WTC11 (cell line): ENCODE data around the gene SORCS2. TPM values are rescaled to one million over a fixed set of nuclear protein-coding genes. Genes with fewer than 3 reads are reported as not detected.

ENCODE experiments used
- ATAC-seq: fragments of 200-7000 bp; cut with Tn5 transposase; 2 replicates; pipeline ENCODE4 v1.10.0; 2021; ENCODE audit warnings: mild to moderate bottlenecking, moderate library complexity
- CTCF ChIA-PET: fragments of 300-600 bp; sonication (Branson Sonifier 250); formaldehyde crosslinking; loops from one replicate; lab custom pipeline; 2021; ENCODE audit warnings: antibody characterized with exemption; lab: Charles Lee
- POLR2A ChIA-PET: fragments of 350-600 bp; sonication (Branson Sonifier 250); formaldehyde crosslinking; loops from one replicate; lab custom pipeline; 2021; ENCODE audit warnings: antibody characterized with exemption; lab: Charles Lee
- DNase-seq: peaks from one replicate; pipeline ENCODE4 v3.0.0; 2021; ENCODE audit warnings: low spot score
- H3K27ac Mint-ChIP-seq: 2 replicates; pipeline ENCODE4 v1.8.0; 2021; ENCODE audit warnings: mixed read lengths
- H3K27me3 Mint-ChIP-seq: 2 replicates; pipeline ENCODE4 v1.8.0; 2021; ENCODE audit warnings: low read depth, mild to moderate bottlenecking, moderate library complexity, mixed read lengths
- H3K36me3 Mint-ChIP-seq: 2 replicates; pipeline ENCODE4 v1.8.0; 2021; ENCODE audit warnings: mixed read lengths
- H3K4me1 Mint-ChIP-seq: 2 replicates; pipeline ENCODE4 v1.8.0; 2022; ENCODE audit warnings: mixed read lengths
- H3K4me3 Mint-ChIP-seq: 2 replicates; pipeline ENCODE4 v1.8.0; 2021; ENCODE audit warnings: mild to moderate bottlenecking, moderate library complexity, mixed read lengths
- H3K9me3 Mint-ChIP-seq: 2 replicates; pipeline ENCODE4 v1.8.0; 2021; ENCODE audit warnings: mixed read lengths
- CBFB ChIP-seq: sonication (generic); formaldehyde crosslinking; IDR thresholded peaks from 2 replicates; pipeline ENCODE4 v1.8.1; 2022; ENCODE audit warnings: mild to moderate bottlenecking, low read depth, missing genetic modification reagents
- CTCF ChIP-seq: fragments of 200-600 bp; IDR thresholded peaks from 2 replicates; pipeline ENCODE4 v1.8.0; 2022; ENCODE audit warnings: antibody characterized with exemption
- ESRRA ChIP-seq: sonication (generic); formaldehyde crosslinking; IDR thresholded peaks from 2 replicates; pipeline ENCODE4 v1.8.1; 2022; ENCODE audit warnings: mild to moderate bottlenecking, missing genetic modification reagents, borderline replicate concordance
- ETV6 ChIP-seq: sonication (generic); formaldehyde crosslinking; IDR thresholded peaks from 2 replicates; pipeline ENCODE4 v1.8.1; 2022; ENCODE audit warnings: mild to moderate bottlenecking, missing genetic modification reagents
- FOXJ3 ChIP-seq: sonication (generic); formaldehyde crosslinking; IDR thresholded peaks from 2 replicates; pipeline ENCODE4 v1.9.0; 2021; ENCODE audit warnings: missing genetic modification reagents, mild to moderate bottlenecking, borderline replicate concordance
- FOXK1 ChIP-seq: sonication (generic); formaldehyde crosslinking; IDR thresholded peaks from 2 replicates; pipeline ENCODE4 v1.8.0; 2022; ENCODE audit warnings: mild to moderate bottlenecking, moderate library complexity, missing genetic modification reagents
- IRF2 ChIP-seq: sonication (generic); formaldehyde crosslinking; IDR thresholded peaks from 2 replicates; pipeline ENCODE4 v1.8.0; 2022; ENCODE audit warnings: low read depth, missing genetic modification reagents, borderline replicate concordance
- JAZF1 ChIP-seq: fragments of 250-450 bp; sonication (Bioruptor Pico); IDR thresholded peaks from 2 replicates; pipeline ENCODE4 v1.9.0; 2021; ENCODE audit warnings: moderate library complexity, mild to moderate bottlenecking, inconsistent platforms
- NR2C2 ChIP-seq: sonication (generic); formaldehyde crosslinking; IDR thresholded peaks from 2 replicates; pipeline ENCODE4 v1.8.0; 2022; ENCODE audit warnings: mild to moderate bottlenecking, missing genetic modification reagents
- SMAD3 ChIP-seq: sonication (generic); formaldehyde crosslinking; IDR thresholded peaks from 2 replicates; pipeline ENCODE4 v1.8.0; 2022; ENCODE audit warnings: missing genetic modification reagents, mild to moderate bottlenecking, borderline replicate concordance
- SOX15 ChIP-seq: fragments of 250-450 bp; sonication (Bioruptor Pico); IDR thresholded peaks from 2 replicates; pipeline ENCODE4 v1.9.0; 2021; ENCODE audit warnings: mild to moderate bottlenecking
- TEAD1 ChIP-seq: sonication (generic); formaldehyde crosslinking; IDR thresholded peaks from 2 replicates; pipeline ENCODE4 v1.8.0; 2022; ENCODE audit warnings: mild to moderate bottlenecking, missing genetic modification reagents
- ZNF219 ChIP-seq: sonication (generic); formaldehyde crosslinking; IDR thresholded peaks from 2 replicates; pipeline ENCODE4 v1.8.0; 2023; ENCODE audit warnings: missing genetic modification reagents, mild to moderate bottlenecking, borderline replicate concordance
- ZNF232 ChIP-seq: sonication (generic); formaldehyde crosslinking; IDR thresholded peaks from 2 replicates; pipeline ENCODE4 v1.8.0; 2022; ENCODE audit warnings: mild to moderate bottlenecking, missing genetic modification reagents
- ZNF396 ChIP-seq: fragments of 250-450 bp; sonication (Bioruptor Pico); IDR thresholded peaks from 2 replicates; pipeline ENCODE4 v1.8.0; 2021; ENCODE audit warnings: mild to moderate bottlenecking, moderate library complexity, borderline replicate concordance
- total RNA-seq: library from RNA; stranded (reverse); gene quantifications from 3 replicates; pipeline ENCODE4 v1.2.3, GENCODE V29; 2021
- TF ChIP-seq, protein P1 (sequence below): sonication (generic); formaldehyde crosslinking; IDR thresholded peaks from 2 replicates; pipeline ENCODE4 v1.8.1; 2022; ENCODE audit warnings: missing genetic modification reagents, borderline replicate concordance
- TF ChIP-seq, protein P2 (sequence below): sonication (generic); formaldehyde crosslinking; IDR thresholded peaks from 2 replicates; pipeline ENCODE4 v1.8.0; 2022; ENCODE audit warnings: mild to moderate bottlenecking, missing genetic modification reagents
- TF ChIP-seq, protein P3 (sequence below): fragments of 250-450 bp; sonication (Bioruptor Pico); IDR thresholded peaks from 2 replicates; pipeline ENCODE4 v1.8.0; 2021; ENCODE audit warnings: mild to moderate bottlenecking
- TF ChIP-seq, protein P4 (sequence below): sonication (generic); formaldehyde crosslinking; IDR thresholded peaks from 2 replicates; pipeline ENCODE4 v1.8.1; 2023; ENCODE audit warnings: mild to moderate bottlenecking, missing genetic modification reagents
- TF ChIP-seq, protein P5 (sequence below): sonication (generic); formaldehyde crosslinking; IDR thresholded peaks from 2 replicates; pipeline ENCODE4 v1.8.0; 2023; ENCODE audit warnings: missing genetic modification reagents
- TF ChIP-seq, protein P6 (sequence below): sonication (generic); formaldehyde crosslinking; IDR thresholded peaks from 2 replicates; pipeline ENCODE4 v1.8.1; 2022; ENCODE audit warnings: mild to moderate bottlenecking, moderate library complexity, missing genetic modification reagents
- TF ChIP-seq, protein P7 (sequence below): sonication (generic); formaldehyde crosslinking; IDR thresholded peaks from 2 replicates; pipeline ENCODE4 v1.8.1; 2023; ENCODE audit warnings: mild to moderate bottlenecking, moderate library complexity, missing genetic modification reagents
- TF ChIP-seq, protein P8 (sequence below): sonication (generic); formaldehyde crosslinking; IDR thresholded peaks from 2 replicates; pipeline ENCODE4 v1.8.1; 2023; ENCODE audit warnings: mild to moderate bottlenecking, missing genetic modification reagents

SORCS2 gene
- total RNA-seq, 1 experiment from 2014 or later, result 6.6 TPM

DNA sequence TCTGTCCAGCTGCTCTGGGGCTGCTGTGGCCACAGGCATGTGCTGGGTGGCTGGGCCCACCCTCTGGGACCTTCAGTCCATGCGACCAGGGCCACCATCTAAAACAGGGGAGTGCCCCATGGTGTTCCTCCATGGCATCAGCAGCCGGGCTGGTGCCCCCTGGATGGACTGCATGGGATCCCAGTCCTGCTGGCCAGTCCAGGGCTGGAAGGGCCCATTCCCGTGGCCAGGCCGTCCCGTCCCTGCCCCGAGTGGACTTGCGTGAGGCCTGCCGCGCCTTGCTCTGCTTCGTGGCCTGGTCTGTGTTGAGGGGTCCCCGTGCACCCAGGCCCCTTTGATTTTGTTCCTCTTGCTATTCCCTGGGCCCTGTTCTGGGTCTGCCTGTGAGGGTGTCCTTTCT is 36.4 kb downstream of the SORCS2 start:
- no peak for DNase-seq
- no peaks in the 10 kb centered on the region for H3K36me3 Mint-ChIP-seq
- no peak overlapping the region for H3K4me3 Mint-ChIP-seq
- H3K9me3 Mint-ChIP-seq, result no peaks in the 10 kb centered on the region
- POLR2A ChIA-PET, result no interaction called here
- no peak for ATAC-seq
- H3K27ac Mint-ChIP-seq, result no peak overlapping the region
- no peak for TF ChIP-seq ZNF396 (CRISPR knock-in tag)
- TF ChIP-seq TEAD1 (CRISPR knock-in tag), result no peak
- no peak for TF ChIP-seq ETV6 (CRISPR knock-in tag)
- TF ChIP-seq, protein P1, sequence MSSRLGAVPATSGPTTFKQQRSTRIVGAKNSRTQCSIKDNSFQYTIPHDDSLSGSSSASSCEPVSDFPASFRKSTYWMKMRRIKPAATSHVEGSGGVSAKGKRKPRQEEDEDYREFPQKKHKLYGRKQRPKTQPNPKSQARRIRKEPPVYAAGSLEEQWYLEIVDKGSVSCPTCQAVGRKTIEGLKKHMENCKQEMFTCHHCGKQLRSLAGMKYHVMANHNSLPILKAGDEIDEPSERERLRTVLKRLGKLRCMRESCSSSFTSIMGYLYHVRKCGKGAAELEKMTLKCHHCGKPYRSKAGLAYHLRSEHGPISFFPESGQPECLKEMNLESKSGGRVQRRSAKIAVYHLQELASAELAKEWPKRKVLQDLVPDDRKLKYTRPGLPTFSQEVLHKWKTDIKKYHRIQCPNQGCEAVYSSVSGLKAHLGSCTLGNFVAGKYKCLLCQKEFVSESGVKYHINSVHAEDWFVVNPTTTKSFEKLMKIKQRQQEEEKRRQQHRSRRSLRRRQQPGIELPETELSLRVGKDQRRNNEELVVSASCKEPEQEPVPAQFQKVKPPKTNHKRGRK (CRISPR knock-in tag), result no peak
- TF ChIP-seq, protein P2, sequence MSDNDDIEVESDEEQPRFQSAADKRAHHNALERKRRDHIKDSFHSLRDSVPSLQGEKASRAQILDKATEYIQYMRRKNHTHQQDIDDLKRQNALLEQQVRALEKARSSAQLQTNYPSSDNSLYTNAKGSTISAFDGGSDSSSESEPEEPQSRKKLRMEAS, result no peak
- TF ChIP-seq ESRRA (CRISPR knock-in tag), result no peak
- H3K4me1 Mint-ChIP-seq, result no peaks in the 10 kb centered on the region
- H3K27me3 Mint-ChIP-seq, result no peaks in the 10 kb centered on the region
- CTCF ChIA-PET, result no interaction called here

DNA sequence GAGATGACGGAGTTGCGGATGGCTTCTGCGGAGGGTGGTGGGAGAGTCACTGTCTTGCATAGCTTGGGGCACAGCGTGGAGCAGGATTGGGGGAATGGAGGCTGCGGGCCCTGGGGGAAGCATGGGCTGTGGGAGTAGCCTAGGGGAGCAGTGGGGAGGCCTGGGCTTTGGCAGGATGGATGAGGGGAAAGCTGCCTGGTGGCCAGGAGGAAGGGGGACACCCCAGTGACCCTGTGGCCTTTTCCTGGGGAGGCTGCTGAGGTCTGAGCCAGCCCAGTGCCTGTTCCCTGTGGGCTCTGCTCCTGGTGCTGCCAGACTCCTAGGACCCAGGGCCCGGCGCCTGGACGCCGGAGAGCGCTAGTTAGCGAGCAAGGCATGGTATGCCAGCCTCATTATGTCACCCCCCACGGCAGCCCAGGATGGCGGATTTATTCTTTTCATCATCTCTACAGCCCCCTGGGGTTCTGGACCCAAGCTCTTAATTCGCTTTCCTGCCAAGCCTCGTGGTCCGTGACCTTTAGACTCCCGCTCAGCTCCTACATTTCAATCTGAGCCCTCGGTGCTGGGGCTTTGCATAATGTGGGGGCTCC is 39.8 kb downstream of the SORCS2 start:
- H3K27ac Mint-ChIP-seq, result no peak overlapping the region
- no peak for DNase-seq
- CTCF ChIA-PET, result no interaction called here
- TF ChIP-seq, protein P3, sequence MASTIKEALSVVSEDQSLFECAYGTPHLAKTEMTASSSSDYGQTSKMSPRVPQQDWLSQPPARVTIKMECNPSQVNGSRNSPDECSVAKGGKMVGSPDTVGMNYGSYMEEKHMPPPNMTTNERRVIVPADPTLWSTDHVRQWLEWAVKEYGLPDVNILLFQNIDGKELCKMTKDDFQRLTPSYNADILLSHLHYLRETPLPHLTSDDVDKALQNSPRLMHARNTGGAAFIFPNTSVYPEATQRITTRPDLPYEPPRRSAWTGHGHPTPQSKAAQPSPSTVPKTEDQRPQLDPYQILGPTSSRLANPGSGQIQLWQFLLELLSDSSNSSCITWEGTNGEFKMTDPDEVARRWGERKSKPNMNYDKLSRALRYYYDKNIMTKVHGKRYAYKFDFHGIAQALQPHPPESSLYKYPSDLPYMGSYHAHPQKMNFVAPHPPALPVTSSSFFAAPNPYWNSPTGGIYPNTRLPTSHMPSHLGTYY (CRISPR knock-in tag), result no peak
- TF ChIP-seq IRF2, result no peak
- TF ChIP-seq SOX15 (CRISPR knock-in tag), result no peak
- no peak for TF ChIP-seq CBFB (CRISPR knock-in tag)
- TF ChIP-seq, protein P4, sequence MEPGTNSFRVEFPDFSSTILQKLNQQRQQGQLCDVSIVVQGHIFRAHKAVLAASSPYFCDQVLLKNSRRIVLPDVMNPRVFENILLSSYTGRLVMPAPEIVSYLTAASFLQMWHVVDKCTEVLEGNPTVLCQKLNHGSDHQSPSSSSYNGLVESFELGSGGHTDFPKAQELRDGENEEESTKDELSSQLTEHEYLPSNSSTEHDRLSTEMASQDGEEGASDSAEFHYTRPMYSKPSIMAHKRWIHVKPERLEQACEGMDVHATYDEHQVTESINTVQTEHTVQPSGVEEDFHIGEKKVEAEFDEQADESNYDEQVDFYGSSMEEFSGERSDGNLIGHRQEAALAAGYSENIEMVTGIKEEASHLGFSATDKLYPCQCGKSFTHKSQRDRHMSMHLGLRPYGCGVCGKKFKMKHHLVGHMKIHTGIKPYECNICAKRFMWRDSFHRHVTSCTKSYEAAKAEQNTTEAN (CRISPR knock-in tag), result no peak
- TF ChIP-seq, protein P5, sequence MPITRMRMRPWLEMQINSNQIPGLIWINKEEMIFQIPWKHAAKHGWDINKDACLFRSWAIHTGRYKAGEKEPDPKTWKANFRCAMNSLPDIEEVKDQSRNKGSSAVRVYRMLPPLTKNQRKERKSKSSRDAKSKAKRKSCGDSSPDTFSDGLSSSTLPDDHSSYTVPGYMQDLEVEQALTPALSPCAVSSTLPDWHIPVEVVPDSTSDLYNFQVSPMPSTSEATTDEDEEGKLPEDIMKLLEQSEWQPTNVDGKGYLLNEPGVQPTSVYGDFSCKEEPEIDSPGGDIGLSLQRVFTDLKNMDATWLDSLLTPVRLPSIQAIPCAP (CRISPR knock-in tag), result no peak
- no peak for TF ChIP-seq FOXJ3 (CRISPR knock-in tag)
- TF ChIP-seq JAZF1 (CRISPR knock-in tag), result no peak
- TF ChIP-seq CTCF, result no peak
- TF ChIP-seq, protein P6, sequence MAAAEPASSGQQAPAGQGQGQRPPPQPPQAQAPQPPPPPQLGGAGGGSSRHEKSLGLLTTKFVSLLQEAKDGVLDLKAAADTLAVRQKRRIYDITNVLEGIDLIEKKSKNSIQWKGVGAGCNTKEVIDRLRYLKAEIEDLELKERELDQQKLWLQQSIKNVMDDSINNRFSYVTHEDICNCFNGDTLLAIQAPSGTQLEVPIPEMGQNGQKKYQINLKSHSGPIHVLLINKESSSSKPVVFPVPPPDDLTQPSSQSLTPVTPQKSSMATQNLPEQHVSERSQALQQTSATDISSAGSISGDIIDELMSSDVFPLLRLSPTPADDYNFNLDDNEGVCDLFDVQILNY (CRISPR knock-in tag), result no peak
- TF ChIP-seq, protein P7, sequence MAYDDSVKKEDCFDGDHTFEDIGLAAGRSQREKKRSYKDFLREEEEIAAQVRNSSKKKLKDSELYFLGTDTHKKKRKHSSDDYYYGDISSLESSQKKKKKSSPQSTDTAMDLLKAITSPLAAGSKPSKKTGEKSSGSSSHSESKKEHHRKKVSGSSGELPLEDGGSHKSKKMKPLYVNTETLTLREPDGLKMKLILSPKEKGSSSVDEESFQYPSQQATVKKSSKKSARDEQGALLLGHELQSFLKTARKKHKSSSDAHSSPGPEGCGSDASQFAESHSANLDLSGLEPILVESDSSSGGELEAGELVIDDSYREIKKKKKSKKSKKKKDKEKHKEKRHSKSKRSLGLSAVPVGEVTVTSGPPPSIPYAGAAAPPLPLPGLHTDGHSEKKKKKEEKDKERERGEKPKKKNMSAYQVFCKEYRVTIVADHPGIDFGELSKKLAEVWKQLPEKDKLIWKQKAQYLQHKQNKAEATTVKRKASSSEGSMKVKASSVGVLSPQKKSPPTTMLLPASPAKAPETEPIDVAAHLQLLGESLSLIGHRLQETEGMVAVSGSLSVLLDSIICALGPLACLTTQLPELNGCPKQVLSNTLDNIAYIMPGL, result no peak
- no peak for TF ChIP-seq NR2C2 (CRISPR knock-in tag)
- TF ChIP-seq, protein P8, sequence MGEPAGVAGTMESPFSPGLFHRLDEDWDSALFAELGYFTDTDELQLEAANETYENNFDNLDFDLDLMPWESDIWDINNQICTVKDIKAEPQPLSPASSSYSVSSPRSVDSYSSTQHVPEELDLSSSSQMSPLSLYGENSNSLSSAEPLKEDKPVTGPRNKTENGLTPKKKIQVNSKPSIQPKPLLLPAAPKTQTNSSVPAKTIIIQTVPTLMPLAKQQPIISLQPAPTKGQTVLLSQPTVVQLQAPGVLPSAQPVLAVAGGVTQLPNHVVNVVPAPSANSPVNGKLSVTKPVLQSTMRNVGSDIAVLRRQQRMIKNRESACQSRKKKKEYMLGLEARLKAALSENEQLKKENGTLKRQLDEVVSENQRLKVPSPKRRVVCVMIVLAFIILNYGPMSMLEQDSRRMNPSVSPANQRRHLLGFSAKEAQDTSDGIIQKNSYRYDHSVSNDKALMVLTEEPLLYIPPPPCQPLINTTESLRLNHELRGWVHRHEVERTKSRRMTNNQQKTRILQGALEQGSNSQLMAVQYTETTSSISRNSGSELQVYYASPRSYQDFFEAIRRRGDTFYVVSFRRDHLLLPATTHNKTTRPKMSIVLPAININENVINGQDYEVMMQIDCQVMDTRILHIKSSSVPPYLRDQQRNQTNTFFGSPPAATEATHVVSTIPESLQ (CRISPR knock-in tag), result no peak
- no peak for TF ChIP-seq ZNF219
- no peak for TF ChIP-seq FOXK1 (CRISPR knock-in tag)
- TF ChIP-seq ZNF232, result no peak
- TF ChIP-seq SMAD3 (CRISPR knock-in tag), result no peak

More for the DNA sequence above, 39.8 kb downstream of the SORCS2 start:
- H3K4me1 Mint-ChIP-seq, result no peaks in the 10 kb centered on the region
- H3K9me3 Mint-ChIP-seq, result no peaks in the 10 kb centered on the region
- no peaks in the 10 kb centered on the region for H3K36me3 Mint-ChIP-seq
- H3K27me3 Mint-ChIP-seq, result no peaks in the 10 kb centered on the region
- H3K4me3 Mint-ChIP-seq, result no peak overlapping the region
- POLR2A ChIA-PET, result no interaction called here
- ATAC-seq, result no peak
